ENCODE results near the gene EXOG. TPM values are rescaled to one million over a fixed set of nuclear protein-coding genes. Genes with fewer than 3 reads are reported as not detected.

EXOG gene
- total and polyA plus RNA-seq, 2 of the 13 experiments (the other 11 are each of a cell fraction or from before 2014, with no cell fraction given): 5.5 to 9.5 TPM

DNA sequence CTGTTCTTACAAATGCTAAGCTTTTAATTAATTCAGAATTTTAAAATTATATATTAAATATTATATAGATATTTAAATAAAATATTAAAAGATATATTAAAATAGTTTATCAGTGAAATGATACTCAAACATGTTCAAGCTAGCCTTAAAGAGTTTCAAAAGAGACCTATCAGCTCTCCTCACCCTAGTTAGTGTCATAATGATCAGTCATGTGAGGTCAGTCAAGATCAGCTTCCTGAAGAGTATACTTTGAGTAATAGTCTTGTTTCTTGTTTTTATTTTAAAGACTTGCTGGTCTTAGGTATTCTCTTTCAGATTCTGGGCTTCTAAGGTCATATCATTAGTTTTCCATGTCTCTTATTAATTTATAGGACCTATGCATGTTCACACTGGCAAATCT is 14.5 kb downstream of the EXOG start:
- Histone ChIP-seq H3K4me1 (ENCODE audit: insufficient read depth, low read length) (no peaks in the 10 kb centered on the region), H3K27me3 (ENCODE audit: control insufficient read depth in 1 of 2, insufficient read depth in 2 of 2, low read length in 2 of 2) (no peaks in the 10 kb centered on the region), H3K36me3 (replicated peaks in 1 of 2; ENCODE audit: control insufficient read depth in 1 of 2, insufficient read depth in 2 of 2, low read length in 2 of 2) (peaks cover 2 to 10% of the 10 kb centered on the region in 2 experiments; a peak in 3 of 5 replicates), H3K4me2 (ENCODE audit: low read depth, low read length) (no peak overlapping the region), H3K27ac (ENCODE audit: extremely low read length, insufficient read depth, low read length) (no peak overlapping the region), H4K20me1 (ENCODE audit: insufficient read depth, low read length) (no peaks in the 10 kb centered on the region), H3K79me2 (ENCODE audit: insufficient read depth, low read length) (no peaks in the 10 kb centered on the region), H3K9me3 (ENCODE audit: low read length) (no peaks in the 10 kb centered on the region), H2AFZ (ENCODE audit: low read length) (no peak overlapping the region), H3K4me3 (replicated peaks in 1 of 3; ENCODE audit: insufficient read depth in 1 of 3, low read depth in 2 of 3, low read length in 3 of 3) (no peak overlapping the region), H3K9ac (ENCODE audit: insufficient read depth, low read depth, low read length) (no peak overlapping the region)
- ATAC-seq: no peak
- intact Hi-C loops (cut with micrococcal nuclease; ENCODE audit: unreplicated experiment): no loop called here
- BruUV-seq (replicated peaks): no TSS peak
- TF ChIP-seq FOXJ3 (CRISPR knock-in tag; IDR thresholded peaks at IDR 0.05; ENCODE audit: borderline replicate concordance): no peak
- no peak for TF ChIP-seq KLF6 (CRISPR knock-in tag; IDR thresholded peaks at IDR 0.05)
- TF ChIP-seq, protein P1, sequence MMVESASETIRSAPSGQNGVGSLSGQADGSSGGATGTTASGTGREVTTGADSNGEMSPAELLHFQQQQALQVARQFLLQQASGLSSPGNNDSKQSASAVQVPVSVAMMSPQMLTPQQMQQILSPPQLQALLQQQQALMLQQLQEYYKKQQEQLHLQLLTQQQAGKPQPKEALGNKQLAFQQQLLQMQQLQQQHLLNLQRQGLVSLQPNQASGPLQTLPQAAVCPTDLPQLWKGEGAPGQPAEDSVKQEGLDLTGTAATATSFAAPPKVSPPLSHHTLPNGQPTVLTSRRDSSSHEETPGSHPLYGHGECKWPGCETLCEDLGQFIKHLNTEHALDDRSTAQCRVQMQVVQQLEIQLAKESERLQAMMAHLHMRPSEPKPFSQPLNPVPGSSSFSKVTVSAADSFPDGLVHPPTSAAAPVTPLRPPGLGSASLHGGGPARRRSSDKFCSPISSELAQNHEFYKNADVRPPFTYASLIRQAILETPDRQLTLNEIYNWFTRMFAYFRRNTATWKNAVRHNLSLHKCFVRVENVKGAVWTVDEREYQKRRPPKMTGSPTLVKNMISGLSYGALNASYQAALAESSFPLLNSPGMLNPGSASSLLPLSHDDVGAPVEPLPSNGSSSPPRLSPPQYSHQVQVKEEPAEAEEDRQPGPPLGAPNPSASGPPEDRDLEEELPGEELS (CRISPR knock-in tag; IDR thresholded peaks at IDR 0.05): no peak
- TF ChIP-seq KDM3A (CRISPR knock-in tag; IDR thresholded peaks at IDR 0.05; ENCODE audit: low read depth): no peak
- no peak for TF ChIP-seq ZNF530 (CRISPR knock-in tag; IDR thresholded peaks at IDR 0.05; ENCODE audit: low read depth)
- TF ChIP-seq, protein P2, sequence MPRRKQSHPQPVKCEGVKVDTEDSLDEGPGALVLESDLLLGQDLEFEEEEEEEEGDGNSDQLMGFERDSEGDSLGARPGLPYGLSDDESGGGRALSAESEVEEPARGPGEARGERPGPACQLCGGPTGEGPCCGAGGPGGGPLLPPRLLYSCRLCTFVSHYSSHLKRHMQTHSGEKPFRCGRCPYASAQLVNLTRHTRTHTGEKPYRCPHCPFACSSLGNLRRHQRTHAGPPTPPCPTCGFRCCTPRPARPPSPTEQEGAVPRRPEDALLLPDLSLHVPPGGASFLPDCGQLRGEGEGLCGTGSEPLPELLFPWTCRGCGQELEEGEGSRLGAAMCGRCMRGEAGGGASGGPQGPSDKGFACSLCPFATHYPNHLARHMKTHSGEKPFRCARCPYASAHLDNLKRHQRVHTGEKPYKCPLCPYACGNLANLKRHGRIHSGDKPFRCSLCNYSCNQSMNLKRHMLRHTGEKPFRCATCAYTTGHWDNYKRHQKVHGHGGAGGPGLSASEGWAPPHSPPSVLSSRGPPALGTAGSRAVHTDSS (CRISPR knock-in tag; conservative IDR thresholded peaks at IDR 0.05): no peak
- no peak for TF ChIP-seq POLR2G (IDR thresholded peaks at IDR 0.05; ENCODE audit: low read depth, low read length)
- no peak for TF ChIP-seq NBN (conservative IDR thresholded peaks at IDR 0.05)
- TF ChIP-seq RNF2 (conservative IDR thresholded peaks at IDR 0.05; ENCODE audit: low read depth): no peak
- TF ChIP-seq ZBTB8A (CRISPR knock-in tag; IDR thresholded peaks at IDR 0.05; ENCODE audit: borderline replicate concordance, low read depth): no peak
- no peak for FAIRE-seq
- CTCF ChIA-PET (ENCODE audit: low intra/inter-chr PET ratio, low total read pairs): no interaction called here
- in situ Hi-C loops (cut with HindIII; ENCODE audit: extremely low pct_ligation_motif_present, low pct_unique_long_range_greater_than_20kb): no loop called here
- no peak for DNase-seq (ENCODE audit: low spot score)
- POLR2A ChIA-PET: no interaction called here
